ENCODE results near the gene SFMBT2.

The SFMBT2 gene

GRCh38 chr10:7264313-7264756 lies 146.5 kb downstream of the SFMBT2 start:
- no peak for DNase-seq (ENCODE audit: low read depth in 2 of 2)

- DNase-seq (ENCODE audit: low read depth in 2 of 2): no peak
Observed at GRCh38 chr10:7263616-7264015, 147.2 kb downstream of the SFMBT2 start.

GRCh38 chr10:7261351-7261750 lies 149.5 kb downstream of the SFMBT2 start:
- no peak for DNase-seq (ENCODE audit: low read depth in 2 of 2)

- no peak for DNase-seq (ENCODE audit: low read depth in 2 of 2)
Observed at GRCh38 chr10:7260912-7261311, 149.9 kb downstream of the SFMBT2 start.

GRCh38 chr10:7260412-7260900 lies 150.4 kb downstream of the SFMBT2 start:
- no peak for DNase-seq (ENCODE audit: low read depth in 2 of 2)

GRCh38 chr10:7258948-7259523 lies 151.8 kb downstream of the SFMBT2 start:
- DNase-seq (ENCODE audit: low read depth in 2 of 2): peak; percentile 39 to 57

GRCh38 chr10:7255517-7255916 lies 155.3 kb downstream of the SFMBT2 start:
- no peak for DNase-seq (ENCODE audit: low read depth in 2 of 2)

- DNase-seq (ENCODE audit: low read depth in 2 of 2): no peak
Observed at GRCh38 chr10:7251696-7252465, 159.0 kb downstream of the SFMBT2 start.

GRCh38 chr10:7250236-7250635 lies 160.6 kb downstream of the SFMBT2 start:
- DNase-seq (ENCODE audit: low read depth in 2 of 2): no peak

GRCh38 chr10:7248585-7249164 lies 162.2 kb downstream of the SFMBT2 start:
- no peak for DNase-seq (ENCODE audit: low read depth in 2 of 2)

GRCh38 chr10:7248148-7248547 lies 162.7 kb downstream of the SFMBT2 start:
- DNase-seq (ENCODE audit: low read depth in 2 of 2): no peak

GRCh38 chr10:7245505-7245904 lies 165.3 kb downstream of the SFMBT2 start:
- no peak for DNase-seq (ENCODE audit: low read depth in 2 of 2)

- no peak for DNase-seq (ENCODE audit: low read depth in 2 of 2)
Observed at GRCh38 chr10:7243873-7244272, 167.0 kb downstream of the SFMBT2 start.

- no peak for DNase-seq (ENCODE audit: low read depth in 2 of 2)
Observed at GRCh38 chr10:7243139-7243538, 167.7 kb downstream of the SFMBT2 start.

- no peak for DNase-seq (ENCODE audit: low read depth in 2 of 2)
Observed at GRCh38 chr10:7239312-7239985, 171.4 kb downstream of the SFMBT2 start.

- no peak for DNase-seq (ENCODE audit: low read depth in 2 of 2)
Observed at GRCh38 chr10:7235376-7235775, 175.5 kb downstream of the SFMBT2 start.

- DNase-seq (ENCODE audit: low read depth in 2 of 2): no peak
Observed at GRCh38 chr10:7234109-7234508, 176.7 kb downstream of the SFMBT2 start.

GRCh38 chr10:7233259-7233991 lies 177.4 kb downstream of the SFMBT2 start:
- DNase-seq (ENCODE audit: low read depth in 2 of 2): no peak

GRCh38 chr10:7231509-7232414 lies 179.1 kb downstream of the SFMBT2 start:
- no peak for DNase-seq (ENCODE audit: low read depth in 2 of 2)

GRCh38 chr10:7230951-7231350 lies 179.9 kb downstream of the SFMBT2 start:
- DNase-seq (ENCODE audit: low read depth in 2 of 2): no peak

GRCh38 chr10:7230036-7230435 lies 180.8 kb downstream of the SFMBT2 start:
- no peak for DNase-seq (ENCODE audit: low read depth in 2 of 2)
